H1 (cell line): ENCODE data around the gene FBXW8. TPM values are rescaled to one million over a fixed set of nuclear protein-coding genes. Genes with fewer than 3 reads are reported as not detected.

Experiments used
- CTCF ChIA-PET: fragments of 300-600 bp; sonication (Branson Sonifier 250); formaldehyde crosslinking; loops from one replicate; lab custom pipeline; 2021; ENCODE audit not compliant: partially characterized antibody; lab: Charles Lee
- POLR2A ChIA-PET: fragments of 300-600 bp; sonication (Branson Sonifier 250); formaldehyde crosslinking; loops from one replicate; lab custom pipeline; 2021; ENCODE audit warnings: inconsistent platforms; ENCODE audit not compliant: partially characterized antibody; lab: Charles Lee
- DNase-seq, 2 experiments: peaks; one replicate each; pipeline versions ENCODE4 v3.0.0 to v3.0.0-alpha.2; 2010 to 2022; ENCODE audit warnings: low spot score in 2 of 2, low read depth in 1 of 2, mixed read lengths in 1 of 2
- FAIRE-seq: peaks from 2 replicates; lab custom pipeline; 2011; peaks lifted over from hg19 to GRCh38; lab: Jason Lieb, UNC
- H2AFZ ChIP-seq: 2 replicates; pipeline ENCODE4 v1.8.1; 2012; ENCODE audit warnings: low read length, inconsistent platforms
- H2AK5ac ChIP-seq: 2 replicates; pipeline ENCODE4 v1.6.1; 2013; ENCODE audit warnings: low read depth, low read length
- H2BK120ac ChIP-seq: replicated peaks from 2 replicates; pipeline ENCODE3; 2013; ENCODE audit warnings: low read depth, low read length, inconsistent platforms
- H2BK12ac ChIP-seq: 2 replicates; pipeline ENCODE4 v1.6.1; 2013; ENCODE audit warnings: low read depth, low read length
- H2BK15ac ChIP-seq: 2 replicates; pipeline ENCODE4 v1.6.1; 2013; ENCODE audit warnings: low read length
- H2BK20ac ChIP-seq: 2 replicates; pipeline ENCODE4 v1.6.1; 2013; ENCODE audit warnings: low read length
- H2BK5ac ChIP-seq: 2 replicates; pipeline ENCODE4 v1.6.1; 2013; ENCODE audit warnings: low read depth, low read length
- H3K14ac ChIP-seq: 2 replicates; pipeline ENCODE4 v1.6.1; 2013; ENCODE audit warnings: inconsistent platforms; ENCODE audit not compliant: insufficient read length
- H3K18ac ChIP-seq: 2 replicates; pipeline ENCODE4 v1.6.1; 2013; ENCODE audit warnings: low read length; ENCODE audit errors: extremely low read depth
- H3K23ac ChIP-seq: 2 replicates; pipeline ENCODE4 v1.6.1; 2013; ENCODE audit warnings: inconsistent platforms; ENCODE audit not compliant: insufficient read length
- H3K23me2 ChIP-seq: 2 replicates; pipeline ENCODE4 v1.6.1; 2013; ENCODE audit warnings: low read depth, low read length
- H3K27ac ChIP-seq: 2 replicates; pipeline ENCODE4 v1.6.1; 2011; ENCODE audit warnings: low read depth, low read length, inconsistent platforms
- H3K27me3 ChIP-seq, 4 experiments: replicated peaks in 1 of 4; 1 replicate in 1 of 4; 2 replicates in 3 of 4; pipeline versions ENCODE4 v1.6.1 to v1.8.1; 2011 to 2013; ENCODE audit warnings: low read length in 3 of 4, mild to moderate bottlenecking in 3 of 4, inconsistent platforms in 2 of 4, mixed read lengths in 2 of 4, moderate library complexity in 1 of 4; ENCODE audit not compliant: control insufficient read depth in 3 of 4, insufficient read depth in 3 of 4; ENCODE audit errors: extremely low read depth in 1 of 4
- H3K36me3 ChIP-seq, 4 experiments: 2 replicates each; pipeline versions ENCODE4 v1.6.1 to v1.8.1; 2011 to 2013; ENCODE audit warnings: mild to moderate bottlenecking in 4 of 4, low read length in 3 of 4, moderate library complexity in 2 of 4, control low read depth in 1 of 4, inconsistent platforms in 1 of 4; ENCODE audit not compliant: insufficient read depth in 4 of 4, control insufficient read depth in 2 of 4
- H3K4ac ChIP-seq: replicated peaks from 2 replicates; pipeline ENCODE3; 2013; ENCODE audit warnings: low read length, low read depth, mixed read lengths, inconsistent platforms; ENCODE audit not compliant: insufficient read length
- H3K4me1 ChIP-seq, 4 experiments: replicated peaks in 1 of 4; 1 replicate in 1 of 4; 2 replicates in 3 of 4; pipeline versions ENCODE4 v1.6.1 to v1.8.1; 2011 to 2013; ENCODE audit warnings: low read length in 3 of 4, inconsistent platforms in 2 of 4, mixed read lengths in 1 of 4; ENCODE audit not compliant: insufficient read depth in 4 of 4, control insufficient read depth in 3 of 4
- H3K4me2 ChIP-seq, 2 experiments: 2 replicates each; pipeline versions ENCODE4 v1.6.1 to v1.8.1; 2011 to 2013; ENCODE audit warnings: low read depth in 2 of 2, low read length in 2 of 2, control low read depth in 1 of 2, inconsistent platforms in 1 of 2, mild to moderate bottlenecking in 1 of 2; ENCODE audit not compliant: insufficient read depth in 1 of 2
- H3K4me3 ChIP-seq, 4 experiments: fragments of 200-600, 300-600 bp in 1 of 4; sonication (generic), shearing (Covaris generic), sonication (Bioruptor Twin) in 1 of 4; 2 replicates each; pipeline versions ENCODE4 v1.5.1 to v1.8.1; 2011 to 2016; ENCODE audit warnings: low read length in 4 of 4, low read depth in 3 of 4, control low read depth in 2 of 4, inconsistent platforms in 2 of 4, mild to moderate bottlenecking in 2 of 4, mixed read lengths in 1 of 4, moderate library complexity in 1 of 4; ENCODE audit not compliant: insufficient read depth in 2 of 4; ENCODE audit errors: extremely low read depth in 1 of 4
- H3K56ac ChIP-seq: replicated peaks from 2 replicates; pipeline ENCODE3; 2013; ENCODE audit warnings: low read depth, mild to moderate bottlenecking, mixed read lengths, low read length, inconsistent platforms; ENCODE audit not compliant: insufficient read length
- H3K79me1 ChIP-seq: 2 replicates; pipeline ENCODE4 v1.6.1; 2013; ENCODE audit warnings: low read depth, low read length, control low read depth
- H3K79me2 ChIP-seq, 2 experiments: 2 replicates each; pipeline versions ENCODE4 v1.6.1 to v1.8.1; 2012 to 2013; ENCODE audit warnings: low read length in 2 of 2, mild to moderate bottlenecking in 2 of 2, inconsistent platforms in 1 of 2; ENCODE audit not compliant: insufficient read depth in 2 of 2, control insufficient read depth in 1 of 2
- H3K9ac ChIP-seq, 4 experiments: replicated peaks in 1 of 4; 1 replicate in 1 of 4; 2 replicates in 3 of 4; pipeline versions ENCODE4 v1.6.1 to v1.8.1; 2011 to 2013; ENCODE audit warnings: low read depth in 3 of 4, low read length in 3 of 4, control low read depth in 2 of 4, mild to moderate bottlenecking in 2 of 4, moderate library complexity in 2 of 4, inconsistent platforms in 1 of 4; ENCODE audit errors: extremely low read depth in 1 of 4
- H3K9me3 ChIP-seq, 2 experiments: 2 replicates each; pipeline versions ENCODE4 v1.6.1 to v1.8.1; 2012 to 2013; ENCODE audit warnings: mild to moderate bottlenecking in 2 of 2, moderate library complexity in 2 of 2, control low read depth in 1 of 2, inconsistent platforms in 1 of 2, low read depth in 1 of 2, low read length in 1 of 2, mixed read lengths in 1 of 2; ENCODE audit not compliant: insufficient read depth in 2 of 2
- H4K20me1 ChIP-seq, 2 experiments: replicated peaks in 1 of 2; 2 replicates each; pipeline versions ENCODE3 to v1.8.1; 2011 to 2013; ENCODE audit warnings: inconsistent platforms in 2 of 2, low read length in 2 of 2, mild to moderate bottlenecking in 1 of 2; ENCODE audit not compliant: insufficient read depth in 2 of 2, control insufficient read depth in 1 of 2
- H4K5ac ChIP-seq: 2 replicates; pipeline ENCODE4 v1.6.1; 2013; ENCODE audit warnings: low read length, low read depth, mixed read lengths, inconsistent platforms; ENCODE audit not compliant: insufficient read length
- H4K8ac ChIP-seq: 2 replicates; pipeline ENCODE4 v1.8.0; 2013; ENCODE audit warnings: mild to moderate bottlenecking, moderate library complexity, low read length, inconsistent platforms; ENCODE audit not compliant: insufficient read depth; ENCODE audit errors: extremely low read depth
- H4K91ac ChIP-seq: replicated peaks from 2 replicates; pipeline ENCODE3; 2013; ENCODE audit warnings: low read length, mixed read lengths, inconsistent platforms; ENCODE audit not compliant: insufficient read length
- ATF2 ChIP-seq: IDR thresholded peaks from 2 replicates; pipeline ENCODE4 v1.6.1; 2012; ENCODE audit warnings: low read length, inconsistent platforms
- CBX8 ChIP-seq: fragments of 300-800, 300-1000 bp; sonication (generic); IDR thresholded peaks from 2 replicates; pipeline ENCODE4 v1.7.1; 2016; ENCODE audit warnings: low read depth, low read length, borderline replicate concordance
- CHD1 ChIP-seq: IDR thresholded peaks from 2 replicates; pipeline ENCODE4 v1.6.1; 2012; ENCODE audit warnings: low read depth, low read length, improper control_type of control experiment
- CHD2 ChIP-seq: IDR thresholded peaks from 2 replicates; pipeline ENCODE4 v1.6.1; 2012; ENCODE audit warnings: low read length, improper control_type of control experiment
- CREB1 ChIP-seq: IDR thresholded peaks from 2 replicates; pipeline ENCODE4 v1.6.1; 2012; ENCODE audit warnings: inconsistent platforms
- GABPA ChIP-seq: IDR thresholded peaks from 2 replicates; pipeline ENCODE4 v1.6.1; 2011; ENCODE audit warnings: mild to moderate bottlenecking, low read length, moderate library complexity, borderline replicate concordance; ENCODE audit not compliant: insufficient read depth
- HDAC6 ChIP-seq: IDR thresholded peaks from one replicate; pipeline ENCODE4 v1.7.1; 2012; ENCODE audit warnings: low read depth, mild to moderate bottlenecking, inconsistent platforms, low read length, moderate library complexity
- NRF1 ChIP-seq: IDR thresholded peaks from 2 replicates; pipeline ENCODE4 v1.6.1; 2011; ENCODE audit warnings: mild to moderate bottlenecking, low read depth, low read length, improper control_type of control experiment
- PHF8 ChIP-seq: fragments of 200-600 bp; sonication (generic); conservative IDR thresholded peaks from 2 replicates; pipeline ENCODE4 v1.7.1; 2012; ENCODE audit warnings: low read depth, mild to moderate bottlenecking, inconsistent platforms, low read length, moderate library complexity
- RXRA ChIP-seq: IDR thresholded peaks from 2 replicates; pipeline ENCODE4 v1.6.1; 2011; ENCODE audit warnings: low read depth, mild to moderate bottlenecking, low read length, moderate library complexity; ENCODE audit not compliant: insufficient read depth
- SAP30 ChIP-seq: fragments of 300-600 bp; sonication (generic); IDR thresholded peaks from 2 replicates; pipeline ENCODE4 v1.7.1; 2012; ENCODE audit warnings: low read length, moderate library complexity, mild to moderate bottlenecking, inconsistent platforms; ENCODE audit not compliant: insufficient read depth, insufficient replicate concordance
- SP2 ChIP-seq: IDR thresholded peaks from 2 replicates; pipeline ENCODE4 v1.6.1; 2012; ENCODE audit warnings: mild to moderate bottlenecking, low read length, inconsistent platforms
- TCF12 ChIP-seq: IDR thresholded peaks from 2 replicates; pipeline ENCODE4 v1.6.1; 2011; ENCODE audit warnings: low read depth, mild to moderate bottlenecking, low read length
- whole genome bisulfite sequencing, 2 experiments: shearing (Covaris generic) in 1 of 2; methylation state at CpG; one replicate each; pipeline versions ENCODE4 v1.1.6 to v1.1.7; 2013 to 2015; ENCODE audit warnings: low lambda C conversion rate in 2 of 2, mixed read lengths in 2 of 2, inconsistent platforms in 1 of 2, low coverage in 1 of 2, missing lambda C conversion rate in 1 of 2; ENCODE audit not compliant: insufficient replicate concordance in 2 of 2, insufficient coverage in 1 of 2, insufficient read length in 1 of 2; ENCODE audit errors: extremely low coverage in 1 of 2, missing lambda C conversion rate in 1 of 2; 5-methylcytosine and 5-hydroxymethylcytosine counted together
- polyA plus RNA-seq, 7 experiments: library from polyadenylated mRNA; depleted of rRNA in 3 of 7; stranded (reverse) in 5 of 7; unstranded in 2 of 7; fragments of >200 nt in 5 of 7; fragments of 200-250 nt in 2 of 7; gene quantifications; 1 replicate in 5 of 7; 2 replicates in 1 of 7; 4 replicates in 1 of 7; pipeline versions ENCODE4 v1.2.1 to v1.2.3, GENCODE V29; 2011 to 2013; ENCODE audit warnings: missing spikeins in 2 of 7, mixed read lengths in 2 of 7
- total RNA-seq: library from RNA; stranded (reverse); fragmentation: NEBNext Ultra II Directional; extraction: Animal tissue kit (Norgen Biotek cat#: 25700); gene quantifications from 2 replicates; pipeline ENCODE4 v1.2.1, GENCODE V29; 2021

FBXW8 gene
- total and polyA plus RNA-seq, 2 of the 8 experiments (the other 6 are each of a cell fraction or from before 2014, with no cell fraction given) = 15.8 to 16.0 TPM

DNA sequence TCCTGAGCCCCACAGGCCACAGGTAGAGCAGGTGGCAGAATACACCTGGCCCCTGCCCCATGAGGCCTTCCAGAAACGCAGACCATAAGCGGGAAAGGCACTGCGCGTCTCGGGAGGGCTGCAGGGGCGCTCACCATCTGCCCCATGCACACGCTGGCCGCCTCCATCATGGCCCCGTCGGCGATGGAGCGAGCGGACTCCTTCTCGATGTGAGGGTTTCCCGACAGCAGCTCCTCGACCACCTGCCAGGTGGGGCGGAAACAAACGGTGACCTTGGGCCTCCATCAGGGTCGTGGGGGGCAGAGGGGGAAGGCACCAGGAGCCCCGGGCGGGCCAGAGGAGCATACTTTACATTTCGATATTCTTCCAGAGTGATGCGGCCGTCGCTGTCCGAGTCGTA lies 135.7 kb downstream of the FBXW8 start:
- H3K18ac ChIP-seq = peak overlapping the region; percentile 19; the same call in 1 of the 2 replicates
- no peaks in the 10 kb centered on the region for H3K79me2 ChIP-seq
- no peak overlapping the region; the same call in 1 of the 2 replicates for H2BK20ac ChIP-seq
- no peaks in the 10 kb centered on the region for H3K9me3 ChIP-seq
- ChIA-PET CTCF (interaction anchor here (0.7 to 2.5 kb wide), 6 partner anchors 10 to 85 kb away, joined by 3 to 21 read pairs (median 5); no protein-coding TSS in a partner anchor), POLR2A (no interaction called here)
- no peak overlapping the region for H2BK5ac ChIP-seq
- no peak overlapping the region for H2BK120ac ChIP-seq
- no peak overlapping the region for H3K4ac ChIP-seq
- no peaks in the 10 kb centered on the region for H3K27me3 ChIP-seq
- no peak overlapping the region for H3K27ac ChIP-seq
- H2BK12ac ChIP-seq = peak overlapping the region; percentile 23; the same call in 1 of the 2 replicates
- no peak for DNase-seq
- H3K4me1 ChIP-seq = peaks cover 0 to 22% (median 15%) of the 10 kb centered on the region in 4 experiments; a peak in 6 of 7 replicates
- H3K9ac ChIP-seq = no peak overlapping the region
- H3K36me3 ChIP-seq = no peaks in the 10 kb centered on the region
- H3K4me2 ChIP-seq = no peak overlapping the region
- H3K4me3 ChIP-seq = no peak overlapping the region
- no peak overlapping the region for H3K23ac ChIP-seq
- no peak overlapping the region for H3K56ac ChIP-seq
- H4K20me1 ChIP-seq = no peaks in the 10 kb centered on the region
- H3K14ac ChIP-seq = no peak overlapping the region
- H2BK15ac ChIP-seq = 0 out of 2 replicates have a peak overlapping the region, but pooled peaks have one; percentile 46
- no peak overlapping the region for H4K5ac ChIP-seq
- 91% methylated on average over 25 of the region's 27 CpGs; no CpG with 5 or more reads in 1 of the 2 experiments for WGBS, 2 experiments
- no peak overlapping the region for H4K91ac ChIP-seq
- no peak overlapping the region for H4K8ac ChIP-seq
- H2AFZ ChIP-seq = no peak overlapping the region
- no peak overlapping the region for H2AK5ac ChIP-seq
- no peak for FAIRE-seq
- no peaks in the 10 kb centered on the region for H3K23me2 ChIP-seq
- no peaks in the 10 kb centered on the region for H3K79me1 ChIP-seq
- TF ChIP-seq HDAC6 (no peak), CREB1 (no peak), CBX8 (no peak), CHD2 (no peak), CHD1 (no peak), SP2 (no peak), PHF8 (no peak), RXRA (no peak), ATF2 (no peak), TCF12 (no peak), SAP30 (no peak), NRF1 (no peak), GABPA (no peak)
